GM19372 (cell line): ENCODE measurements around the gene PSMB3.

Experiments used
- ATAC-seq: cut with Tn5 transposase; IDR thresholded peaks from one replicate; pipeline ENCODE4 v1.9.1; 2021; ENCODE audit warnings: mild to moderate bottlenecking, low read depth, moderate library complexity; ENCODE audit not compliant: unreplicated experiment

The PSMB3 gene

GRCh38 chr17:38732376-38733281, 19.9 kb upstream of the PSMB3 start:
- no peak for ATAC-seq

- no peak for ATAC-seq
These were observed 19.1 kb upstream of the PSMB3 start for GRCh38 chr17:38733282-38733981.

- no peak for ATAC-seq
These were observed 18.3 kb upstream of the PSMB3 start for GRCh38 chr17:38733982-38734973.

- ATAC-seq: no peak
These were observed 17.2 kb upstream of the PSMB3 start for GRCh38 chr17:38735161-38735997.

GRCh38 chr17:38738007-38738662, 14.4 kb upstream of the PSMB3 start:
- no peak for ATAC-seq

- no peak for ATAC-seq
These were observed 13.9 kb upstream of the PSMB3 start for GRCh38 chr17:38738686-38739085.

GRCh38 chr17:38739305-38739704, 13.2 kb upstream of the PSMB3 start:
- no peak for ATAC-seq

GRCh38 chr17:38740044-38740443, 12.5 kb upstream of the PSMB3 start:
- no peak for ATAC-seq

GRCh38 chr17:38740806-38741205, 11.7 kb upstream of the PSMB3 start:
- no peak for ATAC-seq

GRCh38 chr17:38741461-38741860, 11.1 kb upstream of the PSMB3 start:
- ATAC-seq: no peak

GRCh38 chr17:38741921-38742410, 10.6 kb upstream of the PSMB3 start:
- no peak for ATAC-seq

- ATAC-seq: no peak
These were observed 9.9 kb upstream of the PSMB3 start for GRCh38 chr17:38742411-38743308.

GRCh38 chr17:38743556-38744171, 8.9 kb upstream of the PSMB3 start:
- ATAC-seq: no peak

GRCh38 chr17:38745545-38745944, 7.0 kb upstream of the PSMB3 start:
- ATAC-seq: no peak

GRCh38 chr17:38746004-38746848, 6.3 kb upstream of the PSMB3 start:
- ATAC-seq: no peak

GRCh38 chr17:38746849-38747462, 5.6 kb upstream of the PSMB3 start:
- ATAC-seq: no peak
